GM12873 (cell line): Measurements from ENCODE around the gene TTLL1.

Experiments used
- TF ChIP-seq, protein P1 (sequence below): IDR thresholded peaks from 2 replicates; pipeline ENCODE4 v1.5.1; 2012; ENCODE audit warnings: low read depth, mild to moderate bottlenecking, moderate library complexity, low read length, control low read depth; ENCODE audit not compliant: insufficient read depth; ENCODE audit errors: missing control alignments

TTLL1 gene

DNA sequence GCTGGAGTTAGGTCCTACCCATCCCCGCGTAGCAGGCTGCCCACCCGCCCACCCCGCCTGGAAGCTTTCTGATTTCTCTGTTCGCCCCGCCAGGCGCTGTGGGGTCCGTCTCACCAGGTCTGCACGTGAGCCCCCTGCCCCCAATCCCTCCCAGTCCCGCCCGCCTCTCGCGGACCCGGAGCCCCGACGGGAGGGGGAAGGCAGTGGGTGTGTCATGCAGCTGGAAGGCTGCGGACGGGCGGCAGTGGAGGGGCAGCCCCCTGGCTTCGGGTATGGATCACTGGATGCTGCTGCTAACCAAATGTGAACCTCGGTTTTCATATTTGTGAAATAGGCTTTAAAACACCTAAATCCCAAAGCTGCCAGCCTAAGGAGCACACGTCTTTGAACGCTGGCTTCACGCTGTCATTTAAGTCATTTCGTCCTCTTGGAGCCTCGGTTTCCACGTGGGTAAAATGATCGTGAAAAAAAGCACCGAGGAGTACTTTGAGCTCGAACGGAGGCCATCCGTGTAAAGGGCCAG is 20.8 kb upstream of the TTLL1 start:
- TF ChIP-seq, protein P1, sequence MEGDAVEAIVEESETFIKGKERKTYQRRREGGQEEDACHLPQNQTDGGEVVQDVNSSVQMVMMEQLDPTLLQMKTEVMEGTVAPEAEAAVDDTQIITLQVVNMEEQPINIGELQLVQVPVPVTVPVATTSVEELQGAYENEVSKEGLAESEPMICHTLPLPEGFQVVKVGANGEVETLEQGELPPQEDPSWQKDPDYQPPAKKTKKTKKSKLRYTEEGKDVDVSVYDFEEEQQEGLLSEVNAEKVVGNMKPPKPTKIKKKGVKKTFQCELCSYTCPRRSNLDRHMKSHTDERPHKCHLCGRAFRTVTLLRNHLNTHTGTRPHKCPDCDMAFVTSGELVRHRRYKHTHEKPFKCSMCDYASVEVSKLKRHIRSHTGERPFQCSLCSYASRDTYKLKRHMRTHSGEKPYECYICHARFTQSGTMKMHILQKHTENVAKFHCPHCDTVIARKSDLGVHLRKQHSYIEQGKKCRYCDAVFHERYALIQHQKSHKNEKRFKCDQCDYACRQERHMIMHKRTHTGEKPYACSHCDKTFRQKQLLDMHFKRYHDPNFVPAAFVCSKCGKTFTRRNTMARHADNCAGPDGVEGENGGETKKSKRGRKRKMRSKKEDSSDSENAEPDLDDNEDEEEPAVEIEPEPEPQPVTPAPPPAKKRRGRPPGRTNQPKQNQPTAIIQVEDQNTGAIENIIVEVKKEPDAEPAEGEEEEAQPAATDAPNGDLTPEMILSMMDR, result no peak

DNA sequence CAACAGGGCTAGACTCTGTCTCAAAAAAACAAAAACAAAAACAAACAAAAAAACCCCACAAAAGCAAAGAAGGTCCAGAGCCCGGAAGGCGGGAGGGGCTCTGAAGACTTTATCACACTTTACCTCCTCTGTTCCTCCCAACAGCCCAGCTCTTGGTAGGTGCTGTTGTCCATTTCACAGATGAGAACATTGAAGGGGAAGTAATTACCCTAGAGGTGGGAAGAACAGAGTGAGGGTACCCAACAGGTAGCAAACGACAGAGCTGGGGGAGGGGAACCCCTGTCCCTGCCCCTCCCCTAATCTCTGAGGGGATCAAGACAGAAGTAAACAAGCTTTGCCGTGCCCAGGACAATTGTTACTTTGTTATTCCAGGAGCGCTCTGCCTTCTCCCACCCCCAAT is 20.3 kb upstream of the TTLL1 start:
- TF ChIP-seq, protein P1, result no peak

DNA sequence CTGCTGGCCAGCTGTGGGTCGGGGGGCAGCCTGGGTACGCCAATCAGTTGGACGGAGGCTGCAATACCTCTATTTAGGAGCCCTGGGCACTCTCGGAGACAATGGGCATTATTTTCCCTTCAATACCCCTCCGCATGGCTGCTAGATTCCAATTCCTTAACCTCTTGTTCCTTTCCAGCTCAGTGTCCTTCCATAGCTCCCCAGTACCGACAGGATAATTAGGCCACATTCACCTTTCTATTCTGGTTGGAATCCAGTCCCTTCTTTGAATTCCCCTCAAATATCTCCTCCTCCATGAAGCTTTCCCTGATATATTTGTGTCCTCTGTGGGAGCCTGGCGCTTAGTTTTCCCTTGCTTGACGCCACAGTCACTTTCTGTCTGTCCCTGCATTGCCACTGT is 17.1 kb upstream of the TTLL1 start:
- TF ChIP-seq, protein P1, result no peak

DNA sequence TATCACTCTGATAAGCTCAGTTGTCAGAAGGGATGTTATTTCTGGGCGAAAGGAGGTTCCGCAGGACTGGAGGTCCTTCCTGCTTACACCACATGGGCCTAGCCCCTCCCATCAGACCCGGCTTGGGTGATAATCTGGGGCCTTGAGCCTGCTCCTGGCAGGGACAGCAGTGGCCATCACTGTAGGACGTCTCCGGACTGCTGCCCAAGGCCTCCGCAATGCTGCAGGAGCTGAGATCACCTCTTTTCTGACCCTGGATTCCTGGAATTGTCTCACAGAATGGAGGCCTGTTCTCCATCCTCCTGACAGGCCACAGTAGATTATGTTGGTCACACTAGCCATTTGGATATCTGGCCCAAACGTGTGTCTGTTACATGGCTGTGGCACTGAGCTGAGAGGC is 12.1 kb upstream of the TTLL1 start:
- TF ChIP-seq, protein P1, result no peak

DNA sequence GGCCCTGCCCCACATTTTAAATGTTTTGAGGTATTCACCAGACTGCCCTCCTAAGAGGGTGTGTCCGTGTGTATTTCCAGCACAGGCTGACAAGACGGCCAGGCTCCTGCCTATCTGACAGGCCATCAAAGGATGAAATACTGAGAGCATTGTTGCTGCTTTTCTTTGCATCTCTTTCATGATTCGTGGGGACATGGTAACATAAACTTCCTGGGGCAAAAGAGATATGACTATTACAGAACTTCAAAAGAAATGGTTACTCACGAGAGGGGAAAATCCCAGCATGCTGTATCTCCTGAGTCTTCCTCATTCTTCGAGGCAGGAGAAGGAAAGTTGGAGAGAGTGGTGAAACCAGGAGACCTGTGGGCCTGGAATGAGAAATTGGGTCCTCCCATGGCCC is 11.0 kb upstream of the TTLL1 start:
- TF ChIP-seq, protein P1, result no peak

DNA sequence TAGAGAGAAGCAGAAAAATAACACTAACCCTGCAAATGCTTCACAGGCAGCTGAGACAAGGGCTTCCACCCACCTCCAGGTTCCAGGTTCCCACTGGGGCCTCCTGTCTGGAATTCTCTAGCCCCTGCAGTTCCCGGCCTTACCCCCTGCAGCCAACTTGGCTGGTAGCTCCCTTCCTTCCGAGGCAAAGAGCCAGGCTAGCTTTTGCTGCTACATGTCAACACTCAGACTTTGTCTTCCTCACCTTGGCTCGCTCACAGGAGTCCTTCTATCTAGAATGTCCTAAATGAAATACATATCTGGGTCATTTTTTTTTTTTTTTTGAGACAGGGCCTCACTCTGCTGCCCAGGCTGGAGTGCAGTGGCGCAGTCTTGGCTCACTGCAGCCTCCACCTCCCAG is 9.9 kb upstream of the TTLL1 start:
- TF ChIP-seq, protein P1, result no peak

DNA sequence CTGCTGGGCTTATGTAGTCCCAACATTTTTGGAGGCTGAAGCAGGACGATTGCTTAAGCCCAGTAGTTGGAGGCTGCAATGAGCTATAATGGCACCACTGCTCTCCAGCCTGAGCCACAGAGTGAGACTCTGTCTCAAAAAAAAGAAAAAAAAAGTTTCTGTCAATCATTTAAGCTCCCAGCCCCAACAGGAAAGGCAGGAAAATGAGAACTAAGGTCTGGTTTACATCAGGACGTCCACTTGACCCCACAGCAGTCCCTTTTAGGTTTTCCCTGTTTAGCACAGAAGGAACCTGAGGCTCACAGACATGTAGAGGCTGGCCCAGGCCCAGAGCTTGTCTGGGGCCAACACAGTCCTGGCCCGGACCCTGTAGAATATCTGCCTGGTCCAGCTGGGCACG is 9.2 kb upstream of the TTLL1 start:
- TF ChIP-seq, protein P1, result no peak

DNA sequence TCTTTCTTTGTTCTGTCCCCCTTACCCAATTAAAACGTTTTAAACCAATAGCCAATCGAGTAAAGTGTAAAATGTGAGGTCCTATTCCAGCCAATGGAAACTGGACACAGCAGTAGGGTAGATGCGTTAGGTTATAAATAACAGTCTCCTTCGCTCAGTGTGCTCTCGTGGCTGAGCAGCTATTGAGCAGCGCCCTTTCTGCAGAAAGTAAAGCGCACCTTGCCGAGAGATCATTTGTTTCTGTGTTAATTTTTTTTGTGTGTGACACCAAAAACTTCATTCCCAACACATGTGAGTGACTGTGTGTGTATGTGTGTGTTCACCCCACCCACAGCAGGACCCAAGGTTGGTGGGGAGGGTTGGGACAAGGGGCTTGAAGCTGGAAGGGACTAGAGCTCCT is 7.2 kb upstream of the TTLL1 start:
- TF ChIP-seq, protein P1, result no peak
